ENCODE measurements around the gene WAPL.

WAPL gene

GRCh38 chr10:86443069-86443468 is 78.5 kb downstream of the WAPL start:
- Histone ChIP-seq H3K9me3 (ENCODE audit: low read depth, low read length) (no peaks in the 10 kb centered on the region), H3K27ac (no peak overlapping the region), H3K4me3 (no peak overlapping the region), H3K36me3 (ENCODE audit: insufficient read depth, low read length) (peaks cover 20% of the 10 kb centered on the region; the same call in 1 of the 2 replicates), H3K9ac (ENCODE audit: insufficient read length) (no peak overlapping the region)
- DNase-seq (ENCODE audit: low read depth, low spot score) = no peak
- TF ChIP-seq EZH2 (IDR thresholded peaks at IDR 0.05) (no peak), FOXP2 (optimal IDR thresholded peaks at IDR 0.05; ENCODE audit: control extremely low read depth, extremely low read length, insufficient read depth) (no peak), POLR2AphosphoS5 (IDR thresholded peaks at IDR 0.05; ENCODE audit: borderline replicate concordance, low read depth, low read length) (no peak)

GRCh38 chr10:86440874-86441843 is 80.4 kb downstream of the WAPL start:
- peaks cover 28% of the 10 kb centered on the region; the same call in 1 of the 2 replicates for H3K36me3 ChIP-seq (ENCODE audit: insufficient read depth, low read length)
- H3K9ac ChIP-seq (ENCODE audit: insufficient read length) = no peak overlapping the region
- no peak overlapping the region for H3K4me3 ChIP-seq
- no peaks in the 10 kb centered on the region for H3K9me3 ChIP-seq (ENCODE audit: low read depth, low read length)
- no peak for DNase-seq (ENCODE audit: low read depth, low spot score)
- no peak overlapping the region for H3K27ac ChIP-seq
- no peak for TF ChIP-seq EZH2 (IDR thresholded peaks at IDR 0.05)
- TF ChIP-seq POLR2AphosphoS5 (IDR thresholded peaks at IDR 0.05; ENCODE audit: borderline replicate concordance, low read depth, low read length) = no peak
- TF ChIP-seq FOXP2 (optimal IDR thresholded peaks at IDR 0.05; ENCODE audit: control extremely low read depth, extremely low read length, insufficient read depth) = no peak

- Histone ChIP-seq H3K36me3 (ENCODE audit: insufficient read depth, low read length) (peaks cover 20% of the 10 kb centered on the region; the same call in 1 of the 2 replicates), H3K27ac (no peak overlapping the region), H3K9ac (ENCODE audit: insufficient read length) (no peak overlapping the region), H3K9me3 (ENCODE audit: low read depth, low read length) (no peaks in the 10 kb centered on the region), H3K4me3 (no peak overlapping the region)
- DNase-seq (ENCODE audit: low read depth, low spot score) = no peak
- TF ChIP-seq POLR2AphosphoS5 (IDR thresholded peaks at IDR 0.05; ENCODE audit: borderline replicate concordance, low read depth, low read length) (no peak), FOXP2 (optimal IDR thresholded peaks at IDR 0.05; ENCODE audit: control extremely low read depth, extremely low read length, insufficient read depth) (no peak), EZH2 (IDR thresholded peaks at IDR 0.05) (no peak)
Measured at GRCh38 chr10:86439544-86439943, 82.0 kb downstream of the WAPL start.

- no peak overlapping the region for H3K4me3 ChIP-seq
- DNase-seq (ENCODE audit: low read depth, low spot score) = no peak
- TF ChIP-seq FOXP2 (optimal IDR thresholded peaks at IDR 0.05; ENCODE audit: control extremely low read depth, extremely low read length, insufficient read depth) (no peak), EZH2 (IDR thresholded peaks at IDR 0.05) (no peak), POLR2AphosphoS5 (IDR thresholded peaks at IDR 0.05; ENCODE audit: borderline replicate concordance, low read depth, low read length) (no peak)
- peaks cover 20% of the 10 kb centered on the region; the same call in 1 of the 2 replicates for H3K36me3 ChIP-seq (ENCODE audit: insufficient read depth, low read length)
- no peak overlapping the region for H3K27ac ChIP-seq
- no peaks in the 10 kb centered on the region for H3K9me3 ChIP-seq (ENCODE audit: low read depth, low read length)
- H3K9ac ChIP-seq (ENCODE audit: insufficient read length) = no peak overlapping the region
Measured at GRCh38 chr10:86438091-86438749, 83.4 kb downstream of the WAPL start.

GRCh38 chr10:86437447-86437846 is 84.1 kb downstream of the WAPL start:
- no peak for TF ChIP-seq FOXP2 (optimal IDR thresholded peaks at IDR 0.05; ENCODE audit: control extremely low read depth, extremely low read length, insufficient read depth)
- TF ChIP-seq EZH2 (IDR thresholded peaks at IDR 0.05) = no peak
- Histone ChIP-seq H3K36me3 (ENCODE audit: insufficient read depth, low read length) (peaks cover 20% of the 10 kb centered on the region; the same call in 1 of the 2 replicates), H3K27ac (no peak overlapping the region), H3K9ac (ENCODE audit: insufficient read length) (no peak overlapping the region), H3K9me3 (ENCODE audit: low read depth, low read length) (no peaks in the 10 kb centered on the region), H3K4me3 (no peak overlapping the region)
- DNase-seq (ENCODE audit: low read depth, low spot score) = no peak

GRCh38 chr10:86436963-86437362 is 84.6 kb downstream of the WAPL start:
- no peak for DNase-seq (ENCODE audit: low read depth, low spot score)
- TF ChIP-seq POLR2AphosphoS5 (IDR thresholded peaks at IDR 0.05; ENCODE audit: borderline replicate concordance, low read depth, low read length) = no peak
- TF ChIP-seq EZH2 (IDR thresholded peaks at IDR 0.05) = no peak
- no peak for TF ChIP-seq FOXP2 (optimal IDR thresholded peaks at IDR 0.05; ENCODE audit: control extremely low read depth, extremely low read length, insufficient read depth)
- Histone ChIP-seq H3K36me3 (ENCODE audit: insufficient read depth, low read length) (peaks cover 20% of the 10 kb centered on the region; the same call in 1 of the 2 replicates), H3K4me3 (no peak overlapping the region), H3K9me3 (ENCODE audit: low read depth, low read length) (no peaks in the 10 kb centered on the region), H3K27ac (no peak overlapping the region), H3K9ac (ENCODE audit: insufficient read length) (no peak overlapping the region)

- no peak for TF ChIP-seq EZH2 (IDR thresholded peaks at IDR 0.05)
- TF ChIP-seq FOXP2 (optimal IDR thresholded peaks at IDR 0.05; ENCODE audit: control extremely low read depth, extremely low read length, insufficient read depth) = no peak
- TF ChIP-seq POLR2AphosphoS5 (IDR thresholded peaks at IDR 0.05; ENCODE audit: borderline replicate concordance, low read depth, low read length) = no peak
- Histone ChIP-seq H3K9me3 (ENCODE audit: low read depth, low read length) (no peaks in the 10 kb centered on the region), H3K27ac (no peak overlapping the region), H3K4me3 (no peak overlapping the region), H3K9ac (ENCODE audit: insufficient read length) (no peak overlapping the region), H3K36me3 (ENCODE audit: insufficient read depth, low read length) (peaks cover 9% of the 10 kb centered on the region; the same call in 1 of the 2 replicates)
- DNase-seq (ENCODE audit: low read depth, low spot score) = no peak
Measured at GRCh38 chr10:86434656-86435055, 86.9 kb downstream of the WAPL start.

- Histone ChIP-seq H3K36me3 (ENCODE audit: insufficient read depth, low read length) (no peaks in the 10 kb centered on the region), H3K9ac (ENCODE audit: insufficient read length) (no peak overlapping the region), H3K9me3 (ENCODE audit: low read depth, low read length) (no peaks in the 10 kb centered on the region), H3K27ac (no peak overlapping the region), H3K4me3 (no peak overlapping the region)
- no peak for TF ChIP-seq FOXP2 (optimal IDR thresholded peaks at IDR 0.05; ENCODE audit: control extremely low read depth, extremely low read length, insufficient read depth)
- no peak for TF ChIP-seq EZH2 (IDR thresholded peaks at IDR 0.05)
- no peak for TF ChIP-seq POLR2AphosphoS5 (IDR thresholded peaks at IDR 0.05; ENCODE audit: borderline replicate concordance, low read depth, low read length)
- no peak for DNase-seq (ENCODE audit: low read depth, low spot score)
Measured at GRCh38 chr10:86423739-86424138, 97.9 kb downstream of the WAPL start.

Data from SK-N-MC (cell line).